GM12873 (cell line): ENCODE measurements around the gene UNC13B.

Experiments used
- TF ChIP-seq, protein P1 (sequence below): IDR thresholded peaks from 2 replicates; pipeline ENCODE4 v1.5.1; 2012; ENCODE audit warnings: low read depth, mild to moderate bottlenecking, moderate library complexity, low read length, control low read depth; ENCODE audit not compliant: insufficient read depth; ENCODE audit errors: missing control alignments

UNC13B gene

DNA sequence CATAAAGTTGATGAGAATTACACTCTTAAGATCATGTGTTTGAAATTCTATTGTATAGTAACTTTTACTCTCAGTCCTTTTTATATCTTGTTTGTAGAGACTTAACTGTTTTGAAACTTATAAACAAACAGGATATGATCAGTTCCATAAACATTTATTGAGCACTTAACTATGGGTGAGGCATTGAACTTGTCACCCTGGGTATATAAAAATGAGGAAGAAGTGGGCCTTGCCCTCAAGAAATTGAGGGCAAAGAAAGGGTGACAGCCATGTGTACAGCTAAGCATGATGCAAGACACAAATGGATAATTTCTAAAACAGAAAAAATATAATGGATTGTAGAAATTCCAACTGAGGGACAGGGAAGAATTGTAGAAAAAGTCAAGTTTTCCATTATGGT, 15.7 kb downstream of the UNC13B start:
- TF ChIP-seq, protein P1, sequence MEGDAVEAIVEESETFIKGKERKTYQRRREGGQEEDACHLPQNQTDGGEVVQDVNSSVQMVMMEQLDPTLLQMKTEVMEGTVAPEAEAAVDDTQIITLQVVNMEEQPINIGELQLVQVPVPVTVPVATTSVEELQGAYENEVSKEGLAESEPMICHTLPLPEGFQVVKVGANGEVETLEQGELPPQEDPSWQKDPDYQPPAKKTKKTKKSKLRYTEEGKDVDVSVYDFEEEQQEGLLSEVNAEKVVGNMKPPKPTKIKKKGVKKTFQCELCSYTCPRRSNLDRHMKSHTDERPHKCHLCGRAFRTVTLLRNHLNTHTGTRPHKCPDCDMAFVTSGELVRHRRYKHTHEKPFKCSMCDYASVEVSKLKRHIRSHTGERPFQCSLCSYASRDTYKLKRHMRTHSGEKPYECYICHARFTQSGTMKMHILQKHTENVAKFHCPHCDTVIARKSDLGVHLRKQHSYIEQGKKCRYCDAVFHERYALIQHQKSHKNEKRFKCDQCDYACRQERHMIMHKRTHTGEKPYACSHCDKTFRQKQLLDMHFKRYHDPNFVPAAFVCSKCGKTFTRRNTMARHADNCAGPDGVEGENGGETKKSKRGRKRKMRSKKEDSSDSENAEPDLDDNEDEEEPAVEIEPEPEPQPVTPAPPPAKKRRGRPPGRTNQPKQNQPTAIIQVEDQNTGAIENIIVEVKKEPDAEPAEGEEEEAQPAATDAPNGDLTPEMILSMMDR, result no peak

GRCh38 chr9:35179347-35180280, 17.8 kb downstream of the UNC13B start:
- TF ChIP-seq, protein P1, result no peak

DNA sequence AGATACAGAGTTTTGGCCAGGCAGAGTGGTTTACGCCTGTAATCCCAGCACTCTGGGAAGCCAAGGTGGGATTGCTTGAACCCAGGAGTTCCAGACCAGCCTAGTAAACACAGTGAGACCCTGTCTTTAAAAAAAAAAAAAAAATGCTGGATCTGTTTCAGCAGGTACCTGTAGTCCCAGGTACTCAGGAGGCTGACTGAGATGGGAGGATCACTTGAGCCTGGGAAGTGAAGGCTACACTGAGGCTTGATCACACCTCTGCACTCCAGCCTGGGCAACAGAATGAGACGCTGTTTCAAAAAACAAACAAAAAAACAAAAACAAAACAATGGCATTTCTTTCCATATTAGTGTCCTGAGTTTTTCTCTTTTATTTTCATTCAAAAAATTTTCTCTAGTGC, 19.0 kb downstream of the UNC13B start:
- TF ChIP-seq, protein P1, result no peak

GRCh38 chr9:35186524-35186923, 24.7 kb downstream of the UNC13B start:
- TF ChIP-seq, protein P1, result no peak

DNA sequence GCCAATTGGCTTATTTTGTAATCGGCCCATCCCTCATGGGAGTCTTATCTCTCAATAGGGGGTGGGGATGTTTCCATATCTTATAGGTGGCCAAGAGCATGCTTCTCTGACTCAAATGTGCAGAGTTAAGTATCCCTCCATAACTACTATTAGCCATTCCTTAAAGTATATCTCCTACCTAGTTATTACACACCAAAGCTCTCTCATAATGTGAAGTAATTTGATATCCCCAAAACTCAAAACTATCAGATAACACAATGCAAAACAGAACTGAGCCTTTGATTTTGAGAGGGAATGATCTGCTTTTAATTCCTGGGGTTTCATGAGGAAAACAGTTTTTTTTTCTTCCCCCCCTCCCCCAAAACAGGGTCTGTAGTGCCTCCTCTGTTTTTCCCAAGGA, 28.4 kb downstream of the UNC13B start:
- TF ChIP-seq, protein P1, result no peak

DNA sequence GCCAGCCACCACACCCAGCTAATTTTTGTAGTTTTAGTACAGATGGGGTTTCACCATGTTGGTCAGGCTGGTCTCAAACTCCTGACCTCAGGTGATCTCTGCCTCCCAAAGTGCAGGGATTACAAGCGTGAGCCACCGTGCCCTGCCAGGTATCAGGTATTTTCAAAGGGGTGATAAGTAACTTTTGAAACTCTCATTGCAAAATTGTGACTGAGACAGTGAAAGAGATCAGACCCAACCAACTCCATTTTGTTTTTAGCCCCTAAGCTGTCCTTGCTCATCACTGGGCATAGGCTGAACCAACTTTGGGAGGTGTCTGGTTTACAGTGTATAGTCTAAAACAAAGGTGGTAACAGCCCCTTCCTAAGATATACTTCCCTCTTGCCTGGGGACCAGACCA, 29.3 kb downstream of the UNC13B start:
- TF ChIP-seq, protein P1, result no peak

DNA sequence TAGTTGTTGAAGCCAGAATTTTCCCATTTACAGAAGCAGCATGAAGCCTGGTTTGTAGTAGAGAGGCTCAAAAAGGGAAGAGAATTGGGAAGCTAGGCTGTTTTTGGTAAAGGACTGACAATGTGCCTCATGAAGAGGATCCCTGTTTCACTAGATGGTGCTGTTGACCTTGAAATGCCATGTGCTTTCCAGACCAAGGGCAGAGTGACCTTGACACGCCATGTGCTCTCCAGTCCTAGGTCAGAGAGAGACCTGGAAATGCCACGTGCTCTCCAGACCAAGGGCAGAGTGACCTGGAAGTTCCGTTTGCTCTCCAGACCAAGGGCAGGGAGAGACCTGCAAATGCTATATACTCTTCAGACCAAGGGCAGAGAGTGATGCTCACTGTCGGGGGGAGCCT, 32.0 kb downstream of the UNC13B start:
- TF ChIP-seq, protein P1, result peak; percentile 22
